Measurements from ENCODE around the gene IFNA10.
"Not testable (repeated sequence)": the region's sequence is repeated elsewhere in the genome, so short reads cannot be mapped to it uniquely, and the experiment has no call there.

IFNA10 gene

GRCh38 chr9:21207043-21207442 lies at the start of gene IFNA10:
IFNA10 (minus strand) TSS chr9:21207143; CDS start chr9:21207097, 46 bp downstream.
- DNase-seq (ENCODE audit: low spot score): not testable (repeated sequence)

DNA sequence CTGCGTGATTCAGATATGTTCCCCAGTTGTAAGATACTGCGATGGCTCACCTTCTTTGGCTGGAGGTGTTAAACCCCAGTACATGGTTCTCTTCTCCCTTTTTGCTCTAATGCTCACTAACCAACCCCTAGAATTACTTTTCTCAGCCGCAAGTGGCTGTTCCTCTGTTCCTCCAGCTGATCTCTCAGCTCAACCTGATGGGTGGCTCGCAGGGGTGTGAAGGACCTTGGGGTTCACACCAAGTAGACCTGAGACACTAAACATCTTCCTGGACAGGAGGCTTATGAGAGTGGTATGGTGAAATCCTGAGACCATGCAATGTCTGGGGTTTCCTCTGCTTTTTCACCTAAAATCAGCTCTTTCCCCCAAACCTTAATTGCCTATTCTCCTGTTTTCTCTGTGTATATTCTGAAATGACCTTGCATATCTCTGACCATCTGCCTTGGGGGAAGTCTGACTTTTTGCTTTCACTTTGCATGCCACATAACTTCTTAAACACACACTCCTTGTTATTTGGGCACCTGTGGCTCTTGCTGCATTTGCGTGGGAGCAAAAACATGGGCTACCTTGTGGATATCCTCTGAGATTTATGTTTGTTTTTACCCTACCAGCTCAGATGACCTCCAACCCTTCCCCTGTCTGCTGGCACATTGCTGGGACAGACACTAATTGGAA lies 48.7 kb upstream of the IFNA10 start:
- DNase-seq (ENCODE audit: low spot score): no peak
- TF ChIP-seq CTCF (IDR thresholded peaks at IDR 0.05; ENCODE audit: extremely low read depth, missing control alignments): no peak

DNA sequence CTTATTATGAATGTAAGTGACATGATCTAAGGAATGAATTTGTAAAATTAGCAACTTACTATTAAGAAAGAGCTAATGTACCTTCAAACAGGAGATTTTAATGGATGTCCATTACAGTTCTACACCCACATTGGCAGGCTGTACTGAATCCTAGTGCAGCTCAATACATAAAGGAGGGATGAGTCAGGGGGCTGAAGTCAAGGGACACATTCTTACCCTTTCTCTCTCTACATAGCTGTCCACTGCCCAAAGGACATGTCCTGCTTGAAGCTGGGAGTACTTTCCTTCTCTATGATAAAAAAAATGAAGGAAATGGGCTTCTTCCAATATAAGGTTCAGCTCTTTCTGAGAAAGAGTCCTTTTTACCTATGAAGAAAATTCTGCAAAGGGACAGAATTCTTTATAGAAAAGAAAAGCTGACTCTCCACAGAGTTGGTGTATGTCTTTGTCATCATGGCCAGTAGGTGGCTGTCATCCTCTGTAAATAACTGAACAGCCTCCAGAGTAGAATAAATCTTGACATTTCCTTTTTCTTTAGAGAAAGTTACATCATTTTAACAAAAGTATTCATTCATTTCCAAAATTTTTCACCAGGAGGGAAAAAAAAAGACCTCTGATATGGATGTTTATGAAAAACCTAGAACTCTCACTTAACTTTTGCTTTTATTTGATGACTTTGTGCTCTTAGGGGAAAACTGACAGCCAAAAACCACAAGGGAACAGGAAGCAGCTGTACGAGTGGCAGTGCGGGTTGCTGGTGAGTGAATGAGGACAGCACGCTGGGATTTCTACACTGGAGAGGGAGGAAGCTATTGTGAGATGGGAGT lies 46.0 kb upstream of the IFNA10 start:
- peak; percentile 40 for DNase-seq (ENCODE audit: low spot score)

GRCh38 chr9:21251638-21252037 lies 44.7 kb upstream of the IFNA10 start:
- no peak for TF ChIP-seq CTCF (IDR thresholded peaks at IDR 0.05; ENCODE audit: extremely low read depth, missing control alignments)
- DNase-seq (ENCODE audit: low spot score): no peak

More for the DNA sequence above, 46.0 kb upstream of the IFNA10 start:
- TF ChIP-seq CTCF (IDR thresholded peaks at IDR 0.05; ENCODE audit: extremely low read depth, missing control alignments): peak; percentile 37

DNA sequence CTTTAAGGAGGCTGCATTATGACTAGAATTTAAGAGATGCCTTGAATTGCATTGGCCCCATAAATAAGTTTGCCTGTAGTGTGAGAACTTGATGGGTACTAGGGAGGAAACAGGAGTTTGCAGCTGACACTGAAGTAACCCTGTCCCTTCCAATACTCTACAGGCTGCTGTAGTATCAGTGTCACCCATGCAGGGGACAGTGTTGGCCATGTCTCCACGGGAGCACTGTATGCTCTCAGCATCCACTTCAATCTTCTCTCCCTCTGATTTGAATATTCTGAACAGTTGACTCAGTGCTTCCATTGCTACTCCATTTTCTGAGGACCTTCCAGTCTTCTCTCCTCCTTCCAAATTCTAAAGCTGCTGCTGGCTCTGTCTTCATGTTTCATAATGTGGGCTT lies 44.2 kb upstream of the IFNA10 start:
- no peak for TF ChIP-seq CTCF (IDR thresholded peaks at IDR 0.05; ENCODE audit: extremely low read depth, missing control alignments)
- no peak for DNase-seq (ENCODE audit: low spot score)

- no peak for DNase-seq (ENCODE audit: low spot score)
- TF ChIP-seq CTCF (IDR thresholded peaks at IDR 0.05; ENCODE audit: extremely low read depth, missing control alignments): no peak
Measured at GRCh38 chr9:21244836-21245235, 37.9 kb upstream of the IFNA10 start.

- no peak for TF ChIP-seq CTCF (IDR thresholded peaks at IDR 0.05; ENCODE audit: extremely low read depth, missing control alignments)
- no peak for DNase-seq (ENCODE audit: low spot score)
Measured at GRCh38 chr9:21239911-21240310, 33.0 kb upstream of the IFNA10 start, which contains the start of gene IFNA14. IFNA14 (minus strand) TSS chr9:21240005; CDS start chr9:21239935, 70 bp downstream.

DNA sequence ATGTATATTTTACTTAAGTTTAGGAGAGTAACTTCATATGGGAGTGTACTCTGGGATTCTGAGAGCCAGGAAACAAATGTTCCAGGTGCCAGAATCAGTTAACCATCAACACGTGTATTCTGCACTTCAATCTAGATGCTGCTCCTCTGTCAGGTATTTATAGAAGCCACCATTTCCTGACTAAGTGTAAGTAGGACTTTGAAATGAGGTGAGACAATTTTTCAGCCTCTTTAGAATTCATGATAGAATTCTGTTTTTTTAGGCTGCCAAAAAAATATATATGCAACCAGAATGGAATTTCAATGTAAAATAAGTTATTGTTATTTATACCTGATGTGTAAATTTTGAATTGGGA lies 29.4 kb upstream of the IFNA10 start:
- not testable (repeated sequence) for DNase-seq (ENCODE audit: low spot score)
